Measurements from ENCODE around the gene GPRC5B. TPM values are rescaled to one million over a fixed set of nuclear protein-coding genes. Genes with fewer than 3 reads are reported as not detected.

GPRC5B gene
- total RNA-seq, 1 experiment from 2014 or later = 137 TPM

DNA sequence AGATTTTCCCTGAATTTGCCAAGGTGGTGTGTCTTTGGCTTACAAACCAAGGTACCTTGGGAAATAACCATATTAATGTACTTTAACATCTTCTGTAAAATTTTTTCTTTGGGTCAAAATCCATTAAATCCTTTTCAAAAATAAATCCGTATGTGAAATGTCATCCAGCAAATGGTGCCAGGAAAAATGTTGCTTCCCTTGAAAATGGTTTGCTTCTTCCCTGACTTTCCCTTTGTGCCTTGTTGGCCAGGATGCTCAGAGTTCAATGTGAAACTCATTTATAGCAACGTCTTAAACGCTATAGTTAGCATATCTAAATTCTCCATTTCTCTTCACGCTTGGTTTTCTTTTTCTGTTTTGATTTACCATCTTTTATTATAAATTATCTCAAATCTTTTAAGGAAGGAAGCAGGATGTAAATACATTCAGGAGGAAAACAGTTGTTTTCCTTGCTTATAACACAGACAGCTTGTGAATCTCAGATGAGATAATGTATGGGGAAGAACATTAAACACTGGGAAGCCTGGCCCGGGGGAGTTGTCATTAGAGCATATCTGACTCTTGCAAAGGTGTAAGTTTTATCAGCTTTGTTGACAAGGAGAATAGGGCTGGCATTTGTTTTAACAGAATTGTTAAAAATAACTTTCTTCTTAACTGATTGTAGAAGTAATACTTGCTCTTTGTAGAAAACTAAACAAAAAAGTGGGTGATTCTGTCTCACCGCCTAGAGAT lies 42.1 kb downstream of the GPRC5B start:
- Histone ChIP-seq H3K23ac (ENCODE audit: insufficient read length, low read depth, low read length) (no peak overlapping the region), H4K20me1 (ENCODE audit: control insufficient read depth, insufficient read depth, insufficient read length) (no peaks in the 10 kb centered on the region), H3K14ac (ENCODE audit: insufficient read depth, low read length) (no peak overlapping the region), H3K4ac (ENCODE audit: low read depth, low read length) (no peak overlapping the region), H2BK20ac (ENCODE audit: low read depth, low read length, poor library complexity, severe bottlenecking) (no peak overlapping the region), H3K27ac (ENCODE audit: insufficient read length, low read depth, low read length) (no peak overlapping the region), H3K9me3 (ENCODE audit: control insufficient read depth, low read depth, low read length) (no peaks in the 10 kb centered on the region), H3K79me1 (ENCODE audit: insufficient read depth, low read depth, low read length, poor library complexity, severe bottlenecking) (no peaks in the 10 kb centered on the region), H2BK15ac (ENCODE audit: low read depth, low read length) (no peak overlapping the region), H3K4me1 (ENCODE audit: insufficient read depth, low read length) (peaks cover 4% of the 10 kb centered on the region; the same call in 1 of the 2 replicates), H3K79me2 (ENCODE audit: insufficient read depth, low read length) (no peaks in the 10 kb centered on the region), H3T11ph (ENCODE audit: low read length) (no peak overlapping the region), H3K56ac (ENCODE audit: insufficient read length, low read depth, low read length) (no peak overlapping the region), H3K27me3 (ENCODE audit: insufficient read depth, low read length) (no peaks in the 10 kb centered on the region), H4K5ac (ENCODE audit: insufficient read length, low read depth, low read length) (no peak overlapping the region), H4K91ac (ENCODE audit: insufficient read length, low read depth, low read length) (no peak overlapping the region), H2BK120ac (ENCODE audit: low read depth, low read length, poor library complexity, severe bottlenecking) (no peak overlapping the region), H4K8ac (replicated peaks; ENCODE audit: insufficient read length, low read depth, low read length) (no peak overlapping the region), H3K4me2 (ENCODE audit: insufficient read depth, insufficient read length, low read length) (no peak overlapping the region), H3K23me2 (ENCODE audit: insufficient read length, low read depth, low read length, poor library complexity, severe bottlenecking) (no peaks in the 10 kb centered on the region), H2AFZ (ENCODE audit: low read length) (no peak overlapping the region), H2BK5ac (ENCODE audit: insufficient read length, low read length) (no peak overlapping the region), H3K18ac (ENCODE audit: insufficient read length, low read depth, low read length) (no peak overlapping the region), H3K9ac (ENCODE audit: extremely low read depth, insufficient read length, low read length) (no peak overlapping the region), H2BK12ac (ENCODE audit: insufficient read length, low read depth, low read length) (no peak overlapping the region), H2AK5ac (ENCODE audit: insufficient read length, low read length) (no peak overlapping the region)
- Mint-ChIP-seq H3K9me3 (no peaks in the 10 kb centered on the region), H3K36me3 (ENCODE audit: insufficient read depth in 1 of 3, low read depth in 3 of 3) (no peaks in the 10 kb centered on the region), H3K27ac (no peak overlapping the region), H3K4me1 (peaks cover 9 to 12% of the 10 kb centered on the region in 2 experiments), H3K4me3 (no peak overlapping the region), H3K27me3 (ENCODE audit: low read depth) (no peaks in the 10 kb centered on the region)
- no peak for DNase-seq
- no peak for TF ChIP-seq CTCF (conservative IDR thresholded peaks at IDR 0.05)
- no CpG with 5 or more reads among the region's 6 CpGs for WGBS (ENCODE audit: extremely low coverage, insufficient read length, low lambda C conversion rate)

All from H9 (cell line).